ENCODE results near the gene TMEM202.
"Not testable (repeated sequence)": the region's sequence is repeated elsewhere in the genome, so short reads cannot be mapped to it uniquely, and the experiment has no call there.

TMEM202 gene

GRCh38 chr15:72419768-72420167 is 21.7 kb downstream of the TMEM202 start:
- H3K27ac Mint-ChIP-seq; H3K36me3 Mint-ChIP-seq (ENCODE audit: low read depth); H3K4me1 Mint-ChIP-seq (ENCODE audit: low read depth); H3K9me3 Mint-ChIP-seq; H3K4me3 Mint-ChIP-seq: not testable (repeated sequence)
- H3K27me3 Mint-ChIP-seq (ENCODE audit: low read depth): peaks cover 14% of the 10 kb centered on the region

- Mint-ChIP-seq H3K27me3 (ENCODE audit: low read depth) (peaks cover 14% of the 10 kb centered on the region), H3K4me3 (no peak overlapping the region), H3K36me3 (ENCODE audit: low read depth) (no peaks in the 10 kb centered on the region), H3K27ac (no peak overlapping the region), H3K4me1 (ENCODE audit: low read depth) (peaks cover 2% of the 10 kb centered on the region), H3K9me3 (peaks cover 3% of the 10 kb centered on the region)
Observed at GRCh38 chr15:72420576-72420975, 22.5 kb downstream of the TMEM202 start.

GRCh38 chr15:72421484-72421883 is 23.4 kb downstream of the TMEM202 start:
- H3K4me1 Mint-ChIP-seq (ENCODE audit: low read depth): peaks cover 3% of the 10 kb centered on the region
- peaks cover 3% of the 10 kb centered on the region for H3K9me3 Mint-ChIP-seq
- peaks cover 11% of the 10 kb centered on the region for H3K27me3 Mint-ChIP-seq (ENCODE audit: low read depth)
- H3K27ac Mint-ChIP-seq: no peak overlapping the region
- no peaks in the 10 kb centered on the region for H3K36me3 Mint-ChIP-seq (ENCODE audit: low read depth)
- no peak overlapping the region for H3K4me3 Mint-ChIP-seq

- Mint-ChIP-seq H3K36me3 (ENCODE audit: low read depth) (no peaks in the 10 kb centered on the region), H3K4me3 (no peak overlapping the region), H3K9me3 (peaks cover 3% of the 10 kb centered on the region), H3K27ac (no peak overlapping the region), H3K4me1 (ENCODE audit: low read depth) (peaks cover 5% of the 10 kb centered on the region), H3K27me3 (ENCODE audit: low read depth) (peaks cover 17% of the 10 kb centered on the region)
Observed at GRCh38 chr15:72423256-72423655, 25.2 kb downstream of the TMEM202 start.

GRCh38 chr15:72426753-72427152 is 28.6 kb downstream of the TMEM202 start:
- no peak overlapping the region for H3K27ac Mint-ChIP-seq
- peaks cover 3% of the 10 kb centered on the region for H3K4me1 Mint-ChIP-seq (ENCODE audit: low read depth)
- peaks cover 3% of the 10 kb centered on the region for H3K9me3 Mint-ChIP-seq
- H3K27me3 Mint-ChIP-seq (ENCODE audit: low read depth): peaks cover 27% of the 10 kb centered on the region
- H3K36me3 Mint-ChIP-seq (ENCODE audit: low read depth): no peaks in the 10 kb centered on the region
- no peak overlapping the region for H3K4me3 Mint-ChIP-seq

GRCh38 chr15:72437650-72438316 is 39.7 kb downstream of the TMEM202 start:
- peaks cover 2% of the 10 kb centered on the region for H3K36me3 Mint-ChIP-seq (ENCODE audit: low read depth)
- H3K4me1 Mint-ChIP-seq (ENCODE audit: low read depth): peaks cover 1% of the 10 kb centered on the region
- H3K4me3 Mint-ChIP-seq: no peak overlapping the region
- peaks cover 25% of the 10 kb centered on the region for H3K9me3 Mint-ChIP-seq
- no peak overlapping the region for H3K27ac Mint-ChIP-seq
- peaks cover 36% of the 10 kb centered on the region for H3K27me3 Mint-ChIP-seq (ENCODE audit: low read depth)

GRCh38 chr15:72442848-72443247 is 44.7 kb downstream of the TMEM202 start:
- Mint-ChIP-seq H3K27me3 (ENCODE audit: low read depth) (peaks cover 15% of the 10 kb centered on the region), H3K9me3 (peaks cover 12% of the 10 kb centered on the region)
- not testable (repeated sequence) for H3K4me1 Mint-ChIP-seq (ENCODE audit: low read depth); H3K4me3 Mint-ChIP-seq; H3K27ac Mint-ChIP-seq; H3K36me3 Mint-ChIP-seq (ENCODE audit: low read depth)

- H3K9me3 Mint-ChIP-seq: peaks cover 7% of the 10 kb centered on the region
- H3K4me1 Mint-ChIP-seq (ENCODE audit: low read depth): no peaks in the 10 kb centered on the region
- H3K27me3 Mint-ChIP-seq (ENCODE audit: low read depth): peaks cover 23% of the 10 kb centered on the region
- no peak overlapping the region for H3K4me3 Mint-ChIP-seq
- no peak overlapping the region for H3K27ac Mint-ChIP-seq
- H3K36me3 Mint-ChIP-seq (ENCODE audit: low read depth): no peaks in the 10 kb centered on the region
Observed at GRCh38 chr15:72445426-72445825, 47.3 kb downstream of the TMEM202 start.

GRCh38 chr15:72450805-72451204 is 52.7 kb downstream of the TMEM202 start:
- H3K27me3 Mint-ChIP-seq (ENCODE audit: low read depth): peaks cover 21% of the 10 kb centered on the region
- H3K27ac Mint-ChIP-seq: no peak overlapping the region
- no peak overlapping the region for H3K4me3 Mint-ChIP-seq
- H3K9me3 Mint-ChIP-seq: no peaks in the 10 kb centered on the region
- no peaks in the 10 kb centered on the region for H3K36me3 Mint-ChIP-seq (ENCODE audit: low read depth)
- no peaks in the 10 kb centered on the region for H3K4me1 Mint-ChIP-seq (ENCODE audit: low read depth)

- H3K4me1 Mint-ChIP-seq (ENCODE audit: low read depth): no peaks in the 10 kb centered on the region
- H3K4me3 Mint-ChIP-seq: no peak overlapping the region
- no peak overlapping the region for H3K27ac Mint-ChIP-seq
- no peaks in the 10 kb centered on the region for H3K9me3 Mint-ChIP-seq
- H3K27me3 Mint-ChIP-seq (ENCODE audit: low read depth): peaks cover 21% of the 10 kb centered on the region
- H3K36me3 Mint-ChIP-seq (ENCODE audit: low read depth): no peaks in the 10 kb centered on the region
Observed at GRCh38 chr15:72451224-72451623, 53.1 kb downstream of the TMEM202 start.

- Mint-ChIP-seq H3K4me3 (no peak overlapping the region), H3K27me3 (ENCODE audit: low read depth) (peaks cover 17% of the 10 kb centered on the region), H3K36me3 (ENCODE audit: low read depth) (no peaks in the 10 kb centered on the region), H3K27ac (no peak overlapping the region), H3K4me1 (ENCODE audit: low read depth) (peaks cover 2% of the 10 kb centered on the region), H3K9me3 (no peaks in the 10 kb centered on the region)
Observed at GRCh38 chr15:72456684-72457083, 58.6 kb downstream of the TMEM202 start.
